HepG2 (cell line): ENCODE data around the gene CGB5. TPM values are rescaled to one million over a fixed set of nuclear protein-coding genes. Genes with fewer than 3 reads are reported as not detected.
A peak's percentile ranks its signal among the peaks of the same experiment; 100 is the strongest.

ENCODE experiments used
- ASH2L ChIP-seq: fragments of 300-600, 200-600 bp; sonication (generic); IDR thresholded peaks from 2 replicates; pipeline ENCODE4 v1.7.0; 2017; ENCODE audit warnings: low read depth, mild to moderate bottlenecking, moderate library complexity, mixed read lengths, low read length; ENCODE audit not compliant: insufficient read length
- CCAR2 ChIP-seq: fragments of 200-400 bp; formaldehyde crosslinking; optimal IDR thresholded peaks from 2 replicates; pipeline ENCODE3; 2018; ENCODE audit warnings: low read depth, mild to moderate bottlenecking, low read length, moderate library complexity
- ESRRA ChIP-seq: sonication (generic); formaldehyde crosslinking; IDR thresholded peaks from 2 replicates; pipeline ENCODE4 v1.5.1; 2020; ENCODE audit warnings: mild to moderate bottlenecking, low read depth, missing genetic modification reagents
- HMGA1 ChIP-seq: sonication (generic); formaldehyde crosslinking; conservative IDR thresholded peaks from 2 replicates; pipeline ENCODE4 v1.4.0; 2020; ENCODE audit warnings: missing genetic modification reagents
- MAF1 ChIP-seq: sonication (generic); formaldehyde crosslinking; IDR thresholded peaks from 2 replicates; pipeline ENCODE4 v1.5.0; 2020; ENCODE audit warnings: missing genetic modification reagents, borderline replicate concordance
- MEF2D ChIP-seq: sonication (generic); formaldehyde crosslinking; IDR thresholded peaks from 2 replicates; pipeline ENCODE4 v1.5.1; 2020; ENCODE audit warnings: mild to moderate bottlenecking, missing genetic modification reagents
- MEIS2 ChIP-seq: sonication (generic); formaldehyde crosslinking; IDR thresholded peaks from 2 replicates; pipeline ENCODE4 v1.9.0; 2021; ENCODE audit warnings: mild to moderate bottlenecking, missing genetic modification reagents
- NFYB ChIP-seq: sonication (generic); formaldehyde crosslinking; IDR thresholded peaks from 2 replicates; pipeline ENCODE4 v1.4.0; 2020; ENCODE audit warnings: missing genetic modification reagents
- PHF8 ChIP-seq: sonication (generic); formaldehyde crosslinking; IDR thresholded peaks from 2 replicates; pipeline ENCODE4 v1.5.0; 2020; ENCODE audit warnings: missing genetic modification reagents
- PPARG ChIP-seq: conservative IDR thresholded peaks from 2 replicates; pipeline ENCODE4 v1.6.1; 2016; ENCODE audit warnings: missing biosample characterization, missing genetic modification reagents
- RARG ChIP-seq: sonication (generic); formaldehyde crosslinking; IDR thresholded peaks from 2 replicates; pipeline ENCODE4 v1.4.0; 2020; ENCODE audit warnings: low read depth, mild to moderate bottlenecking, missing genetic modification reagents
- REPIN1 ChIP-seq: sonication (generic); formaldehyde crosslinking; IDR thresholded peaks from 2 replicates; pipeline ENCODE4 v1.8.0; 2022; ENCODE audit warnings: missing genetic modification reagents, low read depth, mild to moderate bottlenecking, borderline replicate concordance
- RFX5 ChIP-seq: IDR thresholded peaks from 2 replicates; pipeline ENCODE4 v1.6.1; 2011; ENCODE audit warnings: low read depth, low read length, improper control_type of control experiment
- ZFP36L1 ChIP-seq: sonication (generic); formaldehyde crosslinking; IDR thresholded peaks from 2 replicates; pipeline ENCODE4 v1.8.0; 2022; ENCODE audit warnings: mild to moderate bottlenecking, missing genetic modification reagents, moderate library complexity
- ZNF841 ChIP-seq: sonication (generic); formaldehyde crosslinking; IDR thresholded peaks from 2 replicates; pipeline ENCODE4 v1.8.1; 2023; ENCODE audit warnings: missing genetic modification reagents, borderline replicate concordance
- ZNF850 ChIP-seq: sonication (generic); formaldehyde crosslinking; conservative IDR thresholded peaks from 2 replicates; pipeline ENCODE4 v1.9.0; 2021; ENCODE audit warnings: mild to moderate bottlenecking, missing genetic modification reagents
- ZSCAN29 ChIP-seq: sonication (generic); formaldehyde crosslinking; conservative IDR thresholded peaks from 2 replicates; pipeline ENCODE4 v1.4.0; 2020; ENCODE audit warnings: mild to moderate bottlenecking, missing genetic modification reagents
- polyA plus RNA-seq, 8 experiments: library from polyadenylated mRNA; depleted of rRNA in 3 of 8; stranded (reverse) in 7 of 8; unstranded in 1 of 8; fragments of >200 nt; fragmentation: Illumina TruSeq in 4 of 8; extraction: Trizol in 4 of 8; gene quantifications; 2 replicates each; pipeline versions ENCODE4 v1.2.1 to v1.2.3, GENCODE V29; 2011 to 2016; ENCODE audit warnings: low read depth in 4 of 8, missing spikeins in 1 of 8, mixed read lengths in 1 of 8; ENCODE audit not compliant: insufficient read depth in 1 of 8
- total RNA-seq, 5 experiments: library from RNA; depleted of rRNA; stranded (reverse); fragments of >200 nt; fragmentation: Illumina TruSeq; extraction: Trizol; gene quantifications; 2 replicates each; pipeline ENCODE4 v1.2.3, GENCODE V29; 2016; ENCODE audit warnings: low read depth in 1 of 5
- TF ChIP-seq, protein P1 (sequence below), 2 experiments: sonication (generic) in 1 of 2; formaldehyde crosslinking in 1 of 2; IDR thresholded peaks; 2 replicates each; pipeline versions ENCODE4 v1.4.0 to v1.6.1; 2016 to 2020; ENCODE audit warnings: borderline replicate concordance in 1 of 2, low read depth in 1 of 2, mild to moderate bottlenecking in 1 of 2, missing genetic modification reagents in 1 of 2
- TF ChIP-seq, protein P2 (sequence below): sonication (generic); formaldehyde crosslinking; conservative IDR thresholded peaks from 2 replicates; pipeline ENCODE4 v1.4.0; 2020; ENCODE audit warnings: missing genetic modification reagents
- TF ChIP-seq, protein P3 (sequence below): sonication (generic); formaldehyde crosslinking; IDR thresholded peaks from 2 replicates; pipeline ENCODE4; 2020; ENCODE audit warnings: missing genetic modification reagents, mild to moderate bottlenecking, borderline replicate concordance

CGB5 gene
- total and polyA plus RNA-seq, 2 of the 13 experiments (the other 11 are each of a cell fraction or from before 2014, with no cell fraction given) = not detected

DNA sequence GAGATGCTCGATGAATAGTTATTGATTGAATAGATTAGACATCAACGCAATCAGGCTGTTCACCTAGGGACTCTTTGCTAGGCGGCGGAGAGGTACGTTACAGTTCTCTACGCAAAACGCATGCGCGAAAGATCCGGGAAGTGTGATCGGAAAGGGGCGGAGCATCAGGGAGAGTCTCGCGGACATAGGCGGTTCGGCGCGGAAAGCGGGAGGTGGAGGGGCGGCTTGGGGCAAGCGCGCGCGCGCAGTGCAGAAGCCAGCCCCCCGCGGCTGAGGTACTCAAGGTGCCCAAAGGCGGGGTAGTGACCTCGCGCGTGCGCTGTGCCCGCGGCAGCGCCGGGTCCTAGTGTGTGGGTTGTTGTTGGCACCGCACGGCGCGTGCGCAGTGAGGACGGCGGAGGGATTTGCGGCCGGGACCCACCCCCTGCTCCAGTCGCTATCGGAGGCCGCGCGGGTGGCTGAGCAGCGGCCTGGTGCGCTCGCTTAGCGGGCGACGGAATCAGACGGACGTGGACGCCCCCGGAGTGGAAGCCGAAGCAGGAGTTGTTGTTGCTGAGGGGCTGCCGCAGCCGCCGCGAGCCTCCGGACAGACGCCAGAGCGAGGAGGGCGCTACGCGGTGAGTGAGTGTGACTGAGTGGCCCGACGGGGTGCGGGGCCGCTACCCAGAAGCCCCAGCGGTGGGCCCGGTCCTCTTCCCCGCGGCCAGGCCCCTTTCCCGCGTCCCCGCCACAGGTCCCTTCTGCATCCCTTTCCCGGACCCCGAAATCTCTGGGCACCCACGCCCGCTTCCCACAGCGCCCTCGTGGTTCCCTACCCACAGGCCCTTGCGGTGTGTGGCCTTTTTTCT is 41.6 kb downstream of the CGB5 start, which contains the start of gene SNRNP70 (continued):
- TF ChIP-seq, protein P1, sequence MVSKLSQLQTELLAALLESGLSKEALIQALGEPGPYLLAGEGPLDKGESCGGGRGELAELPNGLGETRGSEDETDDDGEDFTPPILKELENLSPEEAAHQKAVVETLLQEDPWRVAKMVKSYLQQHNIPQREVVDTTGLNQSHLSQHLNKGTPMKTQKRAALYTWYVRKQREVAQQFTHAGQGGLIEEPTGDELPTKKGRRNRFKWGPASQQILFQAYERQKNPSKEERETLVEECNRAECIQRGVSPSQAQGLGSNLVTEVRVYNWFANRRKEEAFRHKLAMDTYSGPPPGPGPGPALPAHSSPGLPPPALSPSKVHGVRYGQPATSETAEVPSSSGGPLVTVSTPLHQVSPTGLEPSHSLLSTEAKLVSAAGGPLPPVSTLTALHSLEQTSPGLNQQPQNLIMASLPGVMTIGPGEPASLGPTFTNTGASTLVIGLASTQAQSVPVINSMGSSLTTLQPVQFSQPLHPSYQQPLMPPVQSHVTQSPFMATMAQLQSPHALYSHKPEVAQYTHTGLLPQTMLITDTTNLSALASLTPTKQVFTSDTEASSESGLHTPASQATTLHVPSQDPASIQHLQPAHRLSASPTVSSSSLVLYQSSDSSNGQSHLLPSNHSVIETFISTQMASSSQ (IDR thresholded peaks at IDR 0.05; ENCODE audit: low read depth) = no peak; the same call in 1 of the 2 replicates
- TF ChIP-seq, protein P1 (CRISPR knock-in tag; IDR thresholded peaks at IDR 0.05; ENCODE audit: borderline replicate concordance) = no peak; the same call in 1 of the 2 replicates
- TF ChIP-seq MEF2D (CRISPR knock-in tag) (peak; percentile 74), ASH2L (peak; percentile 77), PPARG (CRISPR knock-in tag) (no peak; the same call in 1 of the 2 replicates), ESRRA (CRISPR knock-in tag) (no peak), ZNF841 (CRISPR knock-in tag) (no peak), REPIN1 (CRISPR knock-in tag) (no peak; the same call in 1 of the 2 replicates), RARG (CRISPR knock-in tag) (0 out of 2 replicates have a peak, but pooled peaks have one; percentile 62), PHF8 (peak; percentile 99), RFX5 (no peak), MAF1 (CRISPR knock-in tag) (peak; percentile 62; the same call in 1 of the 2 replicates), HMGA1 (CRISPR knock-in tag) (no peak), MEIS2 (CRISPR knock-in tag) (peak; percentile 80), ZFP36L1 (CRISPR knock-in tag) (no peak), NFYB (CRISPR knock-in tag) (peak; percentile 27; the same call in 1 of the 2 replicates), ZNF850 (CRISPR knock-in tag) (no peak), ZSCAN29 (CRISPR knock-in tag) (no peak; the same call in 1 of the 2 replicates), CCAR2 (no peak)
- TF ChIP-seq, protein P2, sequence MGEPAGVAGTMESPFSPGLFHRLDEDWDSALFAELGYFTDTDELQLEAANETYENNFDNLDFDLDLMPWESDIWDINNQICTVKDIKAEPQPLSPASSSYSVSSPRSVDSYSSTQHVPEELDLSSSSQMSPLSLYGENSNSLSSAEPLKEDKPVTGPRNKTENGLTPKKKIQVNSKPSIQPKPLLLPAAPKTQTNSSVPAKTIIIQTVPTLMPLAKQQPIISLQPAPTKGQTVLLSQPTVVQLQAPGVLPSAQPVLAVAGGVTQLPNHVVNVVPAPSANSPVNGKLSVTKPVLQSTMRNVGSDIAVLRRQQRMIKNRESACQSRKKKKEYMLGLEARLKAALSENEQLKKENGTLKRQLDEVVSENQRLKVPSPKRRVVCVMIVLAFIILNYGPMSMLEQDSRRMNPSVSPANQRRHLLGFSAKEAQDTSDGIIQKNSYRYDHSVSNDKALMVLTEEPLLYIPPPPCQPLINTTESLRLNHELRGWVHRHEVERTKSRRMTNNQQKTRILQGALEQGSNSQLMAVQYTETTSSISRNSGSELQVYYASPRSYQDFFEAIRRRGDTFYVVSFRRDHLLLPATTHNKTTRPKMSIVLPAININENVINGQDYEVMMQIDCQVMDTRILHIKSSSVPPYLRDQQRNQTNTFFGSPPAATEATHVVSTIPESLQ (CRISPR knock-in tag) = no peak
- TF ChIP-seq, protein P3, sequence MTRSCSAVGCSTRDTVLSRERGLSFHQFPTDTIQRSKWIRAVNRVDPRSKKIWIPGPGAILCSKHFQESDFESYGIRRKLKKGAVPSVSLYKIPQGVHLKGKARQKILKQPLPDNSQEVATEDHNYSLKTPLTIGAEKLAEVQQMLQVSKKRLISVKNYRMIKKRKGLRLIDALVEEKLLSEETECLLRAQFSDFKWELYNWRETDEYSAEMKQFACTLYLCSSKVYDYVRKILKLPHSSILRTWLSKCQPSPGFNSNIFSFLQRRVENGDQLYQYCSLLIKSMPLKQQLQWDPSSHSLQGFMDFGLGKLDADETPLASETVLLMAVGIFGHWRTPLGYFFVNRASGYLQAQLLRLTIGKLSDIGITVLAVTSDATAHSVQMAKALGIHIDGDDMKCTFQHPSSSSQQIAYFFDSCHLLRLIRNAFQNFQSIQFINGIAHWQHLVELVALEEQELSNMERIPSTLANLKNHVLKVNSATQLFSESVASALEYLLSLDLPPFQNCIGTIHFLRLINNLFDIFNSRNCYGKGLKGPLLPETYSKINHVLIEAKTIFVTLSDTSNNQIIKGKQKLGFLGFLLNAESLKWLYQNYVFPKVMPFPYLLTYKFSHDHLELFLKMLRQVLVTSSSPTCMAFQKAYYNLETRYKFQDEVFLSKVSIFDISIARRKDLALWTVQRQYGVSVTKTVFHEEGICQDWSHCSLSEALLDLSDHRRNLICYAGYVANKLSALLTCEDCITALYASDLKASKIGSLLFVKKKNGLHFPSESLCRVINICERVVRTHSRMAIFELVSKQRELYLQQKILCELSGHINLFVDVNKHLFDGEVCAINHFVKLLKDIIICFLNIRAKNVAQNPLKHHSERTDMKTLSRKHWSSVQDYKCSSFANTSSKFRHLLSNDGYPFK = peak; percentile 86
